ENCODE results near the gene RPS16.

Gene RPS16

DNA sequence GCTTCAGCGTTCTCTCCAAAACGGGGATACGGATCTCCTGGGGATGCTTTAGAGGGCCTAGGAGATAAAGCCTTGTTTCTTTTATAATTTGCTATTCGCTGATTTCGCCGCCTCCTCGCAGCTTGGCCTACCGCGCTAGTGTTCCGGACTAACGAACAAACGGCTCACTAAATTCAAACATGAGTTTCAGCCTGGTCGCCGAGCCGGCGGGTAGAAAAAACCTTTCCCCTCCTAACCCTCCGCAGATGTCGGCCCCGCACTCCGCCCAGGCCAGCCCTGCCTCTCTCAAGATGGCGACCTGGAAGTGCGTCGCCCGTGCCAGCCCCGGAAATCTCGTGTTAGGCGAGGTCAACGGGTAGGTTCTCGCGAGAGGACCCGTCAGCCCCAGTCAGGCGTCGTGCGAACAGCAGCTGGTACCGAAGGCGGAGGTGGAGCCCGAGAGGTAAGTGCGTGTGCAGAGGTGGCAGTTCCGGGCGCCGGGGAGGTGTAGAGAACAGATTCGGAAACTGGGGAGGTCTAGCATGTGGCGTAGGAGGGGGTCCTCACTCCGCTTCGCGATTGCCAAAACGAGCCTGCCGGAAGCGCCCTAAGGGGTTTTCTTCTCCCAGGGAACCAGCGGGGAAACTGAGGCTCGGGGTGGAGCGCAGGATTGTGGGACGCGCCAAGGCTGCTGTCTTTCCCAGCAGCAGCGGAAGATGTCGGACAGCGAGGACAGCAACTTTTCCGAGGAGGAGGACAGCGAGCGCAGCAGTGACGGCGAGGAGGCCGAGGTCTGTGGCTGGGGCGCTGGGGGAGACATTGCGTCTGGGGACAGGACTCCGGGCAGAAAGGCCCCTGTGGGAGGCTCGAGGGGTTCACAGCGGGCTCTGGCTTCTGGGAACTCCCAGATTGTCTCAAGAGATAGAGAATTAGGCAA lies 9.7 kb upstream of the RPS16 start, which contains the start of gene SUPT5H (continued):
- TF ChIP-seq ZNF423 (tag by site-specific recombination; IDR thresholded peaks at IDR 0.05) = 0 out of 2 replicates have a peak, but pooled peaks have one; percentile 33
- TF ChIP-seq, protein P1, sequence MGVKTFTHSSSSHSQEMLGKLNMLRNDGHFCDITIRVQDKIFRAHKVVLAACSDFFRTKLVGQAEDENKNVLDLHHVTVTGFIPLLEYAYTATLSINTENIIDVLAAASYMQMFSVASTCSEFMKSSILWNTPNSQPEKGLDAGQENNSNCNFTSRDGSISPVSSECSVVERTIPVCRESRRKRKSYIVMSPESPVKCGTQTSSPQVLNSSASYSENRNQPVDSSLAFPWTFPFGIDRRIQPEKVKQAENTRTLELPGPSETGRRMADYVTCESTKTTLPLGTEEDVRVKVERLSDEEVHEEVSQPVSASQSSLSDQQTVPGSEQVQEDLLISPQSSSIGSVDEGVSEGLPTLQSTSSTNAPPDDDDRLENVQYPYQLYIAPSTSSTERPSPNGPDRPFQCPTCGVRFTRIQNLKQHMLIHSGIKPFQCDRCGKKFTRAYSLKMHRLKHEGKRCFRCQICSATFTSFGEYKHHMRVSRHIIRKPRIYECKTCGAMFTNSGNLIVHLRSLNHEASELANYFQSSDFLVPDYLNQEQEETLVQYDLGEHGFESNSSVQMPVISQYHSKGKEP (tag by site-specific recombination; IDR thresholded peaks at IDR 0.05) = peak; percentile 28; the same call in 1 of the 2 replicates
- no peak for TF ChIP-seq ZFP41 (tag by site-specific recombination; IDR thresholded peaks at IDR 0.05; ENCODE audit: borderline replicate concordance)
- peak; percentile 96 for TF ChIP-seq ZNF2 (tag by site-specific recombination; IDR thresholded peaks at IDR 0.05)
- peak; percentile 82; the same call in 1 of the 2 replicates for TF ChIP-seq ZNF843 (tag by site-specific recombination; IDR thresholded peaks at IDR 0.05)
- TF ChIP-seq ZFHX2 (tag by site-specific recombination; conservative IDR thresholded peaks at IDR 0.05) = peak; percentile 97
- TF ChIP-seq ZNF335 (tag by site-specific recombination; conservative IDR thresholded peaks at IDR 0.05) = peak; percentile 100
- TF ChIP-seq ZNF510 (tag by site-specific recombination; IDR thresholded peaks at IDR 0.05; ENCODE audit: insufficient replicate concordance) = no peak
- TF ChIP-seq ZNF223 (tag by site-specific recombination; IDR thresholded peaks at IDR 0.05) = peak; percentile 41; the same call in 1 of the 2 replicates
- TF ChIP-seq ZNF558 (tag by site-specific recombination; IDR thresholded peaks at IDR 0.05) = no peak; the same call in 1 of the 2 replicates
- TF ChIP-seq ZNF561 (tag by site-specific recombination; IDR thresholded peaks at IDR 0.05; ENCODE audit: borderline replicate concordance) = peak; percentile 88
- TF ChIP-seq ZNF830 (tag by site-specific recombination; IDR thresholded peaks at IDR 0.05; ENCODE audit: low read depth) = no peak
- TF ChIP-seq ZNF391 (tag by site-specific recombination; IDR thresholded peaks at IDR 0.05; ENCODE audit: borderline replicate concordance, low read depth) = peak; percentile 18; the same call in 1 of the 2 replicates
- TF ChIP-seq, protein P2, sequence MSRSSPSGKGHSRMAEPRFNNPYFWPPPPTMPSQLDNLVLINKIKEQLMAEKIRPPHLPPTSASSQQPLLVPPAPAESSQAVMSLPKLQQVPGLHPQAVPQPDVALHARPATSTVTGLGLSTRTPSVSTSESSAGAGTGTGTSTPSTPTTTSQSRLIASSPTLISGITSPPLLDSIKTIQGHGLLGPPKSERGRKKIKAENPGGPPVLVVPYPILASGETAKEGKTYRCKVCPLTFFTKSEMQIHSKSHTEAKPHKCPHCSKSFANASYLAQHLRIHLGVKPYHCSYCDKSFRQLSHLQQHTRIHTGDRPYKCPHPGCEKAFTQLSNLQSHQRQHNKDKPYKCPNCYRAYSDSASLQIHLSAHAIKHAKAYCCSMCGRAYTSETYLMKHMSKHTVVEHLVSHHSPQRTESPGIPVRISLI (tag by site-specific recombination; IDR thresholded peaks at IDR 0.05) = peak; percentile 99
- TF ChIP-seq, protein P3, sequence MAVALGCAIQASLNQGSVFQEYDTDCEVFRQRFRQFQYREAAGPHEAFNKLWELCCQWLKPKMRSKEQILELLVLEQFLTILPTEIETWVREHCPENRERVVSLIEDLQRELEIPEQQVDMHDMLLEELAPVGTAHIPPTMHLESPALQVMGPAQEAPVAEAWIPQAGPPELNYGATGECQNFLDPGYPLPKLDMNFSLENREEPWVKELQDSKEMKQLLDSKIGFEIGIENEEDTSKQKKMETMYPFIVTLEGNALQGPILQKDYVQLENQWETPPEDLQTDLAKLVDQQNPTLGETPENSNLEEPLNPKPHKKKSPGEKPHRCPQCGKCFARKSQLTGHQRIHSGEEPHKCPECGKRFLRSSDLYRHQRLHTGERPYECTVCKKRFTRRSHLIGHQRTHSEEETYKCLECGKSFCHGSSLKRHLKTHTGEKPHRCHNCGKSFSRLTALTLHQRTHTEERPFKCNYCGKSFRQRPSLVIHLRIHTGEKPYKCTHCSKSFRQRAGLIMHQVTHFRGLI (tag by site-specific recombination; IDR thresholded peaks at IDR 0.05) = peak; percentile 54; the same call in 1 of the 2 replicates
- TF ChIP-seq YY1 (tag by site-specific recombination; IDR thresholded peaks at IDR 0.05) = peak; percentile 99; the same call in 1 of the 2 replicates
- TF ChIP-seq, protein P4, sequence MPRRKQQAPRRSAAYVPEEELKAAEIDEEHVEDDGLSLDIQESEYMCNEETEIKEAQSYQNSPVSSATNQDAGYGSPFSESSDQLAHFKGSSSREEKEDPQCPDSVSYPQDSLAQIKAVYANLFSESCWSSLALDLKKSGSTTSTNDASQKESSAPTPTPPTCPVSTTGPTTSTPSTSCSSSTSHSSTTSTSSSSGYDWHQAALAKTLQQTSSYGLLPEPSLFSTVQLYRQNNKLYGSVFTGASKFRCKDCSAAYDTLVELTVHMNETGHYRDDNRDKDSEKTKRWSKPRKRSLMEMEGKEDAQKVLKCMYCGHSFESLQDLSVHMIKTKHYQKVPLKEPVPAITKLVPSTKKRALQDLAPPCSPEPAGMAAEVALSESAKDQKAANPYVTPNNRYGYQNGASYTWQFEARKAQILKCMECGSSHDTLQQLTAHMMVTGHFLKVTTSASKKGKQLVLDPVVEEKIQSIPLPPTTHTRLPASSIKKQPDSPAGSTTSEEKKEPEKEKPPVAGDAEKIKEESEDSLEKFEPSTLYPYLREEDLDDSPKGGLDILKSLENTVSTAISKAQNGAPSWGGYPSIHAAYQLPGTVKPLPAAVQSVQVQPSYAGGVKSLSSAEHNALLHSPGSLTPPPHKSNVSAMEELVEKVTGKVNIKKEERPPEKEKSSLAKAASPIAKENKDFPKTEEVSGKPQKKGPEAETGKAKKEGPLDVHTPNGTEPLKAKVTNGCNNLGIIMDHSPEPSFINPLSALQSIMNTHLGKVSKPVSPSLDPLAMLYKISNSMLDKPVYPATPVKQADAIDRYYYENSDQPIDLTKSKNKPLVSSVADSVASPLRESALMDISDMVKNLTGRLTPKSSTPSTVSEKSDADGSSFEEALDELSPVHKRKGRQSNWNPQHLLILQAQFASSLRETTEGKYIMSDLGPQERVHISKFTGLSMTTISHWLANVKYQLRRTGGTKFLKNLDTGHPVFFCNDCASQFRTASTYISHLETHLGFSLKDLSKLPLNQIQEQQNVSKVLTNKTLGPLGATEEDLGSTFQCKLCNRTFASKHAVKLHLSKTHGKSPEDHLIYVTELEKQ (tag by site-specific recombination; IDR thresholded peaks at IDR 0.05; ENCODE audit: borderline replicate concordance) = no peak
- 0 out of 2 replicates have a peak, but pooled peaks have one; percentile 37 for TF ChIP-seq TRIM28 (IDR thresholded peaks at IDR 0.05; ENCODE audit: borderline replicate concordance, low read length)
- peak; percentile 98 for TF ChIP-seq GLIS1 (tag by site-specific recombination; IDR thresholded peaks at IDR 0.05)
- TF ChIP-seq ZNF239 (tag by site-specific recombination; IDR thresholded peaks at IDR 0.05) = no peak
- no peak for TF ChIP-seq ZNF174 (tag by site-specific recombination; IDR thresholded peaks at IDR 0.05)
- TF ChIP-seq, protein P5, sequence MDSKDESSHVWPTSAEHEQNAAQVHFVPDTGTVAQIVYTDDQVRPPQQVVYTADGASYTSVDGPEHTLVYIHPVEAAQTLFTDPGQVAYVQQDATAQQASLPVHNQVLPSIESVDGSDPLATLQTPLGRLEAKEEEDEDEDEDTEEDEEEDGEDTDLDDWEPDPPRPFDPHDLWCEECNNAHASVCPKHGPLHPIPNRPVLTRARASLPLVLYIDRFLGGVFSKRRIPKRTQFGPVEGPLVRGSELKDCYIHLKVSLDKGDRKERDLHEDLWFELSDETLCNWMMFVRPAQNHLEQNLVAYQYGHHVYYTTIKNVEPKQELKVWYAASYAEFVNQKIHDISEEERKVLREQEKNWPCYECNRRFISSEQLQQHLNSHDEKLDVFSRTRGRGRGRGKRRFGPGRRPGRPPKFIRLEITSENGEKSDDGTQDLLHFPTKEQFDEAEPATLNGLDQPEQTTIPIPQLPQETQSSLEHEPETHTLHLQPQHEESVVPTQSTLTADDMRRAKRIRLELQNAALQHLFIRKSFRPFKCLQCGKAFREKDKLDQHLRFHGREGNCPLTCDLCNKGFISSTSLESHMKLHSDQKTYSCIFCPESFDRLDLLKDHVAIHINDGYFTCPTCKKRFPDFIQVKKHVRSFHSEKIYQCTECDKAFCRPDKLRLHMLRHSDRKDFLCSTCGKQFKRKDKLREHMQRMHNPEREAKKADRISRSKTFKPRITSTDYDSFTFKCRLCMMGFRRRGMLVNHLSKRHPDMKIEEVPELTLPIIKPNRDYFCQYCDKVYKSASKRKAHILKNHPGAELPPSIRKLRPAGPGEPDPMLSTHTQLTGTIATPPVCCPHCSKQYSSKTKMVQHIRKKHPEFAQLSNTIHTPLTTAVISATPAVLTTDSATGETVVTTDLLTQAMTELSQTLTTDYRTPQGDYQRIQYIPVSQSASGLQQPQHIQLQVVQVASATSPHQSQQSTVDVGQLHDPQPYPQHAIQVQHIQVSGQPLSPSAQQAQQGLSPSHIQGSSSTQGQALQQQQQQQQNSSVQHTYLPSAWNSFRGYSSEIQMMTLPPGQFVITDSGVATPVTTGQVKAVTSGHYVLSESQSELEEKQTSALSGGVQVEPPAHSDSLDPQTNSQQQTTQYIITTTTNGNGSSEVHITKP (tag by site-specific recombination; IDR thresholded peaks at IDR 0.05) = no peak; the same call in 1 of the 2 replicates
- TF ChIP-seq, protein P6, sequence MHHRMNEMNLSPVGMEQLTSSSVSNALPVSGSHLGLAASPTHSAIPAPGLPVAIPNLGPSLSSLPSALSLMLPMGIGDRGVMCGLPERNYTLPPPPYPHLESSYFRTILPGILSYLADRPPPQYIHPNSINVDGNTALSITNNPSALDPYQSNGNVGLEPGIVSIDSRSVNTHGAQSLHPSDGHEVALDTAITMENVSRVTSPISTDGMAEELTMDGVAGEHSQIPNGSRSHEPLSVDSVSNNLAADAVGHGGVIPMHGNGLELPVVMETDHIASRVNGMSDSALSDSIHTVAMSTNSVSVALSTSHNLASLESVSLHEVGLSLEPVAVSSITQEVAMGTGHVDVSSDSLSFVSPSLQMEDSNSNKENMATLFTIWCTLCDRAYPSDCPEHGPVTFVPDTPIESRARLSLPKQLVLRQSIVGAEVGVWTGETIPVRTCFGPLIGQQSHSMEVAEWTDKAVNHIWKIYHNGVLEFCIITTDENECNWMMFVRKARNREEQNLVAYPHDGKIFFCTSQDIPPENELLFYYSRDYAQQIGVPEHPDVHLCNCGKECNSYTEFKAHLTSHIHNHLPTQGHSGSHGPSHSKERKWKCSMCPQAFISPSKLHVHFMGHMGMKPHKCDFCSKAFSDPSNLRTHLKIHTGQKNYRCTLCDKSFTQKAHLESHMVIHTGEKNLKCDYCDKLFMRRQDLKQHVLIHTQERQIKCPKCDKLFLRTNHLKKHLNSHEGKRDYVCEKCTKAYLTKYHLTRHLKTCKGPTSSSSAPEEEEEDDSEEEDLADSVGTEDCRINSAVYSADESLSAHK (tag by site-specific recombination; IDR thresholded peaks at IDR 0.05) = peak; percentile 27; the same call in 1 of the 2 replicates
